Right cardiac atrium (tissue), 5 donors: Measurements from ENCODE around the gene TSHZ2. TPM values are rescaled to one million over a fixed set of nuclear protein-coding genes. Genes with fewer than 3 reads are reported as not detected.

Experiments used
- ATAC-seq, 2 donors: fragments of 200-7000 bp; cut with Tn5 transposase; one replicate each; pipeline versions ENCODE4 v1.8.0 to v1.9.1; 2020; ENCODE audit warnings: moderate library complexity in 2 of 2, mild to moderate bottlenecking in 1 of 2
- DNase-seq, 3 donors: peaks; one replicate each; pipeline ENCODE4 v3.0.0-alpha.2; 2020
- H3K27ac ChIP-seq: one replicate; pipeline ENCODE4 v1.5.1; 2013; ENCODE audit warnings: mild to moderate bottlenecking, low read length, control low read depth, moderate library complexity
- H3K27me3 ChIP-seq: one replicate; pipeline ENCODE4 v1.6.1; 2013; ENCODE audit not compliant: control insufficient read depth, insufficient read depth
- H3K4me1 ChIP-seq: one replicate; pipeline ENCODE4 v1.6.1; 2013; ENCODE audit warnings: low read length; ENCODE audit not compliant: control insufficient read depth, insufficient read depth
- H3K4me3 ChIP-seq: one replicate; pipeline ENCODE4 v1.5.1; 2013; ENCODE audit warnings: low read length, control low read depth
- H3K9me3 ChIP-seq: one replicate; pipeline ENCODE4 v1.6.1; 2013; ENCODE audit warnings: low read length; ENCODE audit not compliant: control insufficient read depth
- WGBS: extraction: QIAGEN DNeasy Blood & Tissue Kit; methylation state at CpG from one replicate; pipeline ENCODE4 v1.1.7; 2013; 5-methylcytosine and 5-hydroxymethylcytosine counted together
- intact Hi-C, 4 donors: fragments of 100-400 bp; cut with DNase I; formaldehyde crosslinking; loops; one replicate each; pipeline versions ENCODE4 v1.11.0 to v1.14.0; 2022 to 2023
- polyA plus RNA-seq: library from polyadenylated mRNA; stranded (reverse); fragments of 200-250 nt; gene quantifications from one replicate; pipeline ENCODE4 v1.2.3, GENCODE V29; 2013
- total RNA-seq, 4 donors: library from RNA; stranded (reverse); fragmentation: NEBNext Ultra II Directional; extraction: Animal tissue kit (Norgen Biotek cat#: 25700); gene quantifications; one replicate each; pipeline ENCODE4 v1.2.1, GENCODE V29; 2021
- donor health status: healthy with polysubstance abuse.
- donor health status: DM: no; HTN: yes; CAD: no.
- donor health status: DM: no; HTN: no; CAD: no.
- donor health status: DM: no; HTN: yes; CAD: no; lungs with severe emphysema.
- donor health status: DM: yes; HTN: yes; CAD: no.

Gene TSHZ2
- total and polyA plus RNA-seq, 5 donors, result 2.3 to 8.9 (median 6.9) TPM

DNA sequence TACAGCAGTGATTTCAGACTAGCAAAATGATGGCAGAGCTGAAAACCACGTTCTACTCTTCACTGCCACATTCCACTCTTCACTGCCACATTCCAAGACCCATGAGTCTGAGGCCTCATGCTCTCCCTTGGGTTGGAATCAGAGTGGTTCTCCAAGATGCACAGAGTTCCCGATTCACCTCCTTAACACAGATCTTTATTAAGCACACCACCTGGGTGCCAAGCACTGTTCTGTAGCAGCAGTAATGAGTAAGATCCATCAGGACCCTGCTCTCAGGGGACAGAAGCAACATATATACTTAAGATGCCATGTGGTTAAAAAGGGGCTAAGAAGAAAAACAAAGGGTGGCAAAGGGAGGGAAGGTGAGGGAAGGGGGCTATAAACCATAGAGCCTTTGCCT is 26.9 kb downstream of the TSHZ2 start:
- Histone ChIP-seq H3K4me3 (no peak overlapping the region), H3K27me3 (no peaks in the 10 kb centered on the region), H3K9me3 (no peaks in the 10 kb centered on the region), H3K27ac (no peak overlapping the region), H3K4me1 (no peaks in the 10 kb centered on the region)
- DNase-seq, result no peak
- 88% methylated on average over 2 of the region's 2 CpGs for WGBS
- intact Hi-C loops, result no loop called here
- no peak for ATAC-seq

DNA sequence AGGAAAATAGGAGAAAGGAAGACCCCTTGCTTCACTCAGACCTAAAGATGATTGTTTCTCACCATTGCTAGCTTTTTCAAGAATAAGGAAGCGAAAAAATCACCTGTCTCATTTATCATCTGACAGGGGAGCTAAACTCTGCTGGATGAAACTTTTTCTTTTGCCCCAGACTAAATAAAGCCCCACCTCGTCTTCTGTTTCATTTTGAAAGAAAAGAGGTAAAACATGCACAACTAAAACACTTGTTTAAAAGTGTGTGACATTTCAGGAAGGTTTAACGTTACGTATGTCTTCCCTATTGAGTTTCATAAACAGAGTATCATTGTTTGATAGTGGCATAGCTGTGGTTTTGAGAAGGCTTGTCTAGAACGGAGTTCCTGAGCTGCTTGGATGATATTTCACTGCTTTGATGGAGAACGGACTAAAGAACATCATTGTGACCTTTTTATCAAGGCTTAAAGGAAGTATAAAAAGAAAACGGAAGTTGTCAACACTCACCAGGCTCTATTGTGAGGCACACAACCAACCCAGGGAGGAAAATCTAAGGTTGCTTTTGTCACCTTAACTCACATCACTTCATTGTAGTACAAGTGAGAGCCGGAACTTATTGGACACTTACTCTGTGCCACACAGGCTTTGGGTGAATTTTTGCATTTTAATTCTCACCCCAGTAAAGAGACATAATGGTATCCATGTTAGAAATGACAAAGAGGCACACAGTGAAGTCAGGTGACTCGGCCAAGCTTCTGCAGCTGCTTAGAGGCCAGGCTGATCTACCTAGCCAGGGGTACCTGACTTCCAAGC is 29.5 kb downstream of the TSHZ2 start:
- intact Hi-C loops, result no loop called here
- H3K4me3 ChIP-seq, result no peak overlapping the region

DNA sequence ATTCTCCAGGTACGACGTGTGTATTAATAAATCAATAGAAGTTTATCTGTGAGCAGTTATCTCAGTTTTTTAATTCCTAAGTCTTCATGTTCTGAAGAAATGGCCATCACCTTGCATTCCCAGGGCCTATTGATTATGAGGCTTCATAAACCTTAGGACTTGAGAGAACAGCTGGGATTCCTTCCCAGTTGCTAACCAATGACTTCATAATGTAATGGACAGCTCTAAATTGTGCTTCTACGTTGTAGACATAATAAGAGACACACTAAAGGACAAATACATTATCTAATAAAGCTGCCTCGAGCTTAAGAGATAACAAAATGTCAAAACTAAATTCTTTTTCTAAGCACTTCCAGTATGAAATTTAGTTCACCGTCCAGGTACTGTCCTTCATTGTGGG is 30.6 kb downstream of the TSHZ2 start:
- WGBS, result 79% methylated on average over 5 of the region's 5 CpGs
- H3K27me3 ChIP-seq, result no peaks in the 10 kb centered on the region
- no peaks in the 10 kb centered on the region for H3K9me3 ChIP-seq
- DNase-seq (no peak), ATAC-seq (no peak)
- H3K4me1 ChIP-seq, result no peaks in the 10 kb centered on the region
- H3K27ac ChIP-seq, result no peak overlapping the region
- no peak overlapping the region for H3K4me3 ChIP-seq
- intact Hi-C loops, result no loop called here

More for the DNA sequence above, 29.5 kb downstream of the TSHZ2 start:
- no peaks in the 10 kb centered on the region for H3K4me1 ChIP-seq
- H3K27ac ChIP-seq, result no peak overlapping the region
- DNase-seq (no peak), ATAC-seq (no peak)
- no peaks in the 10 kb centered on the region for H3K9me3 ChIP-seq
- no peaks in the 10 kb centered on the region for H3K27me3 ChIP-seq
- WGBS, result 61% methylated on average over 9 of the region's 9 CpGs

DNA sequence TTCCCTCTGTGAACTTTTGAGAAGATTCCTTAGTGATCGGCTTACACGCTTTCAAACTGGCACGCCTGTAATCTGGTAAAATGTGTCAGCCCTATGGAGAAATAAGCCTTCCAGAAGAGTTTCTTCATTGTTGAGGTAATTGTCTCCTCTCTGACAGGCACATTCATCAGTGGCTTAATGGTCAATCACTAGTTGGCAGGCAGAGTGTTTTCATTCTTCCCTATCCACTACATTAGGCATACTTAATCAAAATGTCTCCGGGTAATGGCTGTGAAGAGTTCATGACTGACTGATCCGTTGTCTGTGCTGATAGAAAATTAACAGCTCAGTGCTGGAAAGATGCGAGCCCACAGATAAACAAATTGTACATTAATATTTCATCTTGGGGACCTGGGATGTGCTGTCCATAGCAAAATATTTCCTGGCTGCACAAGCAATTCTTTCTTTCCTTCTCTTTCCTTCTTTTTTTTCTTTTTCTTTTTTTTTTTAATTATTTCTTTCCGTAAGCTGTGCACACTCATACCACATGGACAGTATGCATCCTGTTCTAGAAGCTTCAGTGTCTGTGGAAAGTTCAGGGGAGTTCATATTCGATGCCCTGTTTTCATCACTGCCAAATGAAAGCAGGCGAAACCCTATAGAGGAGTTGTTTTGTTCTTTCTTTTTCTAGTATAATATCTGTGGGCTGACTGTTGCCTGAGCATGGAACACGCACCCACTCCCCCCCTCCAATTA is 31.4 kb downstream of the TSHZ2 start:
- DNase-seq (no peak), ATAC-seq (no peak)
- Histone ChIP-seq H3K9me3 (no peaks in the 10 kb centered on the region), H3K4me3 (no peak overlapping the region), H3K27ac (no peak overlapping the region), H3K4me1 (no peaks in the 10 kb centered on the region), H3K27me3 (no peaks in the 10 kb centered on the region)
- intact Hi-C loops, result no loop called here
- WGBS, result 73% methylated on average over 10 of the region's 10 CpGs

DNA sequence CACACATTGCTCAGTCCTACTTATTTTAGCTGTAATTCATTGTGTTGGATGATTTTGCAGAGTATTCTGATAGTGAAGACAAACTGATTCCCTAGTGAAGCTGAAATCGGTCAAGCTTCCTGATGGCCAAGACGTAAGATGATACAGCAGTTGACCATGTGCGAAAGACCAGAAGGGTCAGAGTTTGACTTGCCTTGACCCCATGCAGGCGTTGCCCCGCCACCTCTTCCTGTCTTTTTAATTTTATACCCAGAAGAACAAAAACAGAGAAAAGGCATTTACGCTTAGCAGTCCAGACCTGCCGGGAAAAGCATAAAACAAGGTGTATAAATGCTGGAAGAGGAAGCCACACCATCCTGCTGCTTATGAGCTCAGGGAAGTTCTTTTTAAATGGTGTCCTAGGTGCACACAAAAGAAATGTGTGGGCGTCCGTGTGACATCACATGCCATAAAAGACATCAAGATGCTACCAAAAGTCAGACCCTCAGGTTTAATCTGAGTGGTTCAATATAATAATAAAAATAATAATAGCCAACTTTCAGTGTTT is 32.2 kb downstream of the TSHZ2 start:
- Histone ChIP-seq H3K27ac (no peak overlapping the region), H3K4me1 (no peaks in the 10 kb centered on the region), H3K4me3 (no peak overlapping the region), H3K9me3 (no peaks in the 10 kb centered on the region), H3K27me3 (no peaks in the 10 kb centered on the region)
- no peak for ATAC-seq
- peak in 1 of 3 donors; percentile 9 for DNase-seq
- WGBS, result 77% methylated on average over 9 of the region's 9 CpGs
- intact Hi-C loops, result no loop called here

DNA sequence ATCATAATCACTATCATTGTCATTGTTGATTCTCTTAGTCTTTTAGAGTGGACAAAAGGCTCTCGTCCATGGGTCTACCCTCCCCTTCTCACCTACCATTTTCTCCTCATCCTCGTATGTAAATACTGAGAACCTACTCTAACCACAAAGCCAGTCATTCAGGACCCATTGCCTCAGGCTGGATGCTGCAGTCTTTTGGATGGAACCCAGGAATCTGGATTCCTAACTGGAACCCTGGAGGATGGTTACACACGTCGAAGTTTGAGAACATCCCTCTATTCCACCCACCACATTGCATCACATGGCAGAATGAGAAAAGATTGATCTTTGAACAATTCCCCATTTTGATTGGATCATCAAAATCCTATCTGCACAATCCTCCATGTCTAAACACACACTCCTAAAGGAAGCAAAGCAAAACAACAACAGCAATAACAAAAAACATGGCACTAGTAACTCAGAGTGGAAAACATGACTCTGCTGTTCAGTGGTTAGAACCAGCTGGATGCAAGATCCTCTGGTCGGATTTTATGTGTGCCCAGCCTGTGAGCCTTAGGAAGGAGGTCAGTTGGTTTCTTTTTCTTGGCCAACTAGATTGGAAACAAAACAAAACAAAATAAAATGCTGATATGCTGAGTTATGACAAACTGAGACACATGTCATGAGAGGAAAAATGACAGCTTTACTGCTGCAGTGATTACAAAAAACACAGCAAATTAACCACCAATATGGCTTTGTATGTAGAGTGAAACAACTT is 38.0 kb downstream of the TSHZ2 start:
- no peaks in the 10 kb centered on the region for H3K4me1 ChIP-seq
- no peak for ATAC-seq
- no peak for DNase-seq
- WGBS, result 78% methylated on average over 5 of the region's 5 CpGs
- intact Hi-C loops, result no loop called here
- peaks cover 2% of the 10 kb centered on the region for H3K9me3 ChIP-seq
- H3K27ac ChIP-seq, result no peak overlapping the region
- no peaks in the 10 kb centered on the region for H3K27me3 ChIP-seq
- H3K4me3 ChIP-seq, result no peak overlapping the region

DNA sequence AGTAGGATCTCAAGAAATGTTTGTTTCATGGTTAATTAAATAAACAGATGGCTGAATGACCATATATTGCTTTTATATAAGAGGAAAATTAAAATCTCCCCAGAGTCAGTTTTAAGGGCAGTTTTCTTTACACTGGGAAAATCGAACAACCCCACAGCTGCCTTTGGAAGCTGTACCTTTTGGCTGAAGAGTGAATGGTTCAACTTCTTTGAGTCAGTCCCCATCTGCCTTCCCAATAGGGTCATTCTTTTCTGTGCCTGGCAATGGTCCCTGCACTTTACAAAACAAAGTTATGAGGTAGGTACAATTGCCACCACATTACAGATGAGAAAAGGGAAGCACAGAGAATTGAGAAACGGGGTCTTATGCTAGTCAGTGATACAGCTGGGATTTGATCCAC is 39.5 kb downstream of the TSHZ2 start:
- ATAC-seq, result no peak
- no peaks in the 10 kb centered on the region for H3K27me3 ChIP-seq
- peaks cover 2% of the 10 kb centered on the region for H3K9me3 ChIP-seq
- no peak overlapping the region for H3K4me3 ChIP-seq
- H3K4me1 ChIP-seq, result no peaks in the 10 kb centered on the region
- intact Hi-C loops, result no loop called here
- no peak overlapping the region for H3K27ac ChIP-seq
- 87% methylated on average over 2 of the region's 2 CpGs for WGBS
- no peak for DNase-seq

DNA sequence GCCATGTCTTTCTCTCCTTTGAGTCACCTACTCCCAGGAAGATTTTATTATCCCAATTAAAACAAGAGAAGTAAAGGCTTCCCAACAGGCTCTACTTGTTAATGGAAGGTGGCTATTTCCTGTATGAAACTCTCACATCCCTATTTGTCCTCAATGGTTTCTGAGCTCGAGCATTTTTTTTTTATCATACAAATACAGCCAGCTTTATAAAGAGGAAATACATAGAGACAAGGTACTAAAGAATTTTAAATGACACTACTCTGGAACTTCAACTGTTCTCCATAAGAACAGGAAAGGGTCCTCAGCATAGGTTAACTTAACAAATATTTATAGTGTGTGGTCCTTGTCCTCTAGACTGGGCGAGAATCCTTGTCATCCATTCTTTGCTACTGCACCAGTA is 41.0 kb downstream of the TSHZ2 start:
- H3K27ac ChIP-seq, result no peak overlapping the region
- intact Hi-C loops, result no loop called here
- 89% methylated on average over 2 of the region's 2 CpGs for WGBS
- no peaks in the 10 kb centered on the region for H3K27me3 ChIP-seq
- ATAC-seq, result no peak
- peaks cover 2% of the 10 kb centered on the region for H3K9me3 ChIP-seq
- H3K4me3 ChIP-seq, result no peak overlapping the region
- no peak for DNase-seq
- no peaks in the 10 kb centered on the region for H3K4me1 ChIP-seq

DNA sequence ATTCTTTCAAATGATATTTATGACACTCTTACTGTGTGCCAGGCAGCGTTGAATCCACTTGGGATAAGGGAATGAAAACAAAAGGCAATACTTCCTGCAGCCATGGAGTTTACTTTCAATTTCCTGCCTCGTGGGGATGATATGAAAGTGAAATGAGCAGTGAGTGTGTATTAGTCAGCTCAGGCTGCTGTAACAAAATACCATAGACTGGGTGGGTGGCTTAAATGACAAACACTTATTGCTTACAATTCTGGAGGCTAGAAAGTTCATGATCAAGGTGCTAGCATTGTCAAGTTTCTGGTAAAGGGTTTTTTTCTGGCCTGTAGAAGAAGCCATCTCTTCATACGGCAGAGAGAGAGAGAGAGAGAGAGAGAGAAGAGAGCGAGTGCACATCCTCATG is 41.7 kb downstream of the TSHZ2 start:
- no peak for DNase-seq
- Histone ChIP-seq H3K4me1 (no peaks in the 10 kb centered on the region), H3K9me3 (peaks cover 2% of the 10 kb centered on the region), H3K4me3 (no peak overlapping the region), H3K27ac (no peak overlapping the region), H3K27me3 (no peaks in the 10 kb centered on the region)
- ATAC-seq, result no peak
- intact Hi-C loops, result no loop called here
- WGBS, result 49% methylated on average over 4 of the region's 4 CpGs

DNA sequence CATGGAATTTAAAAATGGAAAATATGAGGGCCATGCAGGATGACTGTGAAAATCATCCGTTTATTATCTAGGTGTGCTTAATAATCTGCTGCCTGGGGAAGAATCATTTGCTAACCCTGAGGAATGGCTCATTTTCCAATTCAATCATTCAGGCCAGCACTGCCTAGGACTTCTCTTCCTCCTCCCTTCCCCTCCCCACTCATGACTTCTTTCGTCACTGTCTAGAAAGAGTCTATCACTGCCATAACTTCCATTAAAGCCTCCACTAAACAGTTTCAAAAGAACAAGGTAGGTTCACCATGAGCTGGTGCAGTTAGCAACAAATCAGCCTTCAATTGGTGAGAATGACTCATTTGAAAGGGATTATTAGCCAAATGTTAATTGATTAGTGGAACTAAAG is 43.9 kb downstream of the TSHZ2 start:
- no peaks in the 10 kb centered on the region for H3K27me3 ChIP-seq
- no peak overlapping the region for H3K27ac ChIP-seq
- ATAC-seq (no peak), DNase-seq (no peak)
- 93% methylated on average over 2 of the region's 2 CpGs for WGBS
- H3K9me3 ChIP-seq, result peaks cover 2% of the 10 kb centered on the region
- intact Hi-C loops, result no loop called here
- no peaks in the 10 kb centered on the region for H3K4me1 ChIP-seq
- H3K4me3 ChIP-seq, result no peak overlapping the region

DNA sequence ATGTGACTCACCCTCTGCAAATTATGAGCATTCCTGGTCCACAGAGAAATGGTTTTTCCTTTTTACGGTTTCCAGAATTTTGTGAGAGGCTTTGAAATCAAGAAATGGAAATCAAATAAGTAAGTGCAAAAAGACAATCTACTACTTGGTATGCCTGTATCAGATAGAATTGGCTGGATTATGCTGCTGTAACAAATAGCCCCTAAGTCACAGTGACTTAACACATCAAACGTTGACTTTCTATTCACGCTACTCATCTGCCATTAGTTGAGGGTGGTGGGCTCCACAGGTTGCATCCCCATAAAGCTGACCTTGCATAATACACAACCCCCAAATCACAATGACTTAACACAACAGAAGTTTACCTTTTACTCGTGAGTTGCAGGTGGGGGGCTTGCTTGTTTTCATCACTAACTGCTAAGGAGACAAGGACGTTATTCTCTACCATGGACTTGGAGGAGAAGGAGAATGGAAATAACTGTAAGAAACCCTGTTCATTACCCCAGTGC is 44.4 kb downstream of the TSHZ2 start:
- no peaks in the 10 kb centered on the region for H3K4me1 ChIP-seq
- no peaks in the 10 kb centered on the region for H3K27me3 ChIP-seq
- H3K9me3 ChIP-seq, result peaks cover 2% of the 10 kb centered on the region
- DNase-seq (no peak), ATAC-seq (no peak)
- intact Hi-C loops, result no loop called here
- 95% methylated on average over 5 of the region's 5 CpGs for WGBS
- no peak overlapping the region for H3K4me3 ChIP-seq
- no peak overlapping the region for H3K27ac ChIP-seq
